ENCODE data around the gene ADCY7. TPM values are rescaled to one million over a fixed set of nuclear protein-coding genes. Genes with fewer than 3 reads are reported as not detected.

Gene ADCY7
- total RNA-seq, 1 donor from 2014 or later: 8.8 TPM

- Mint-ChIP-seq H3K36me3 (ENCODE audit: low read depth) (no peaks in the 10 kb centered on the region), H3K4me3 (no peak overlapping the region), H3K27ac (ENCODE audit: unreplicated experiment) (no peak overlapping the region), H3K9me3 (no peaks in the 10 kb centered on the region), H3K27me3 (ENCODE audit: low read depth) (peaks cover 3% of the 10 kb centered on the region), H3K4me1 (peaks cover 33% of the 10 kb centered on the region)
- TF ChIP-seq, protein P1, sequence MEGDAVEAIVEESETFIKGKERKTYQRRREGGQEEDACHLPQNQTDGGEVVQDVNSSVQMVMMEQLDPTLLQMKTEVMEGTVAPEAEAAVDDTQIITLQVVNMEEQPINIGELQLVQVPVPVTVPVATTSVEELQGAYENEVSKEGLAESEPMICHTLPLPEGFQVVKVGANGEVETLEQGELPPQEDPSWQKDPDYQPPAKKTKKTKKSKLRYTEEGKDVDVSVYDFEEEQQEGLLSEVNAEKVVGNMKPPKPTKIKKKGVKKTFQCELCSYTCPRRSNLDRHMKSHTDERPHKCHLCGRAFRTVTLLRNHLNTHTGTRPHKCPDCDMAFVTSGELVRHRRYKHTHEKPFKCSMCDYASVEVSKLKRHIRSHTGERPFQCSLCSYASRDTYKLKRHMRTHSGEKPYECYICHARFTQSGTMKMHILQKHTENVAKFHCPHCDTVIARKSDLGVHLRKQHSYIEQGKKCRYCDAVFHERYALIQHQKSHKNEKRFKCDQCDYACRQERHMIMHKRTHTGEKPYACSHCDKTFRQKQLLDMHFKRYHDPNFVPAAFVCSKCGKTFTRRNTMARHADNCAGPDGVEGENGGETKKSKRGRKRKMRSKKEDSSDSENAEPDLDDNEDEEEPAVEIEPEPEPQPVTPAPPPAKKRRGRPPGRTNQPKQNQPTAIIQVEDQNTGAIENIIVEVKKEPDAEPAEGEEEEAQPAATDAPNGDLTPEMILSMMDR (conservative IDR thresholded peaks at IDR 0.05): no peak
- no peak for DNase-seq (ENCODE audit: low read depth, low spot score)
Measured at GRCh38 chr16:50252082-50252611, 14.2 kb upstream of the ADCY7 start.

DNA sequence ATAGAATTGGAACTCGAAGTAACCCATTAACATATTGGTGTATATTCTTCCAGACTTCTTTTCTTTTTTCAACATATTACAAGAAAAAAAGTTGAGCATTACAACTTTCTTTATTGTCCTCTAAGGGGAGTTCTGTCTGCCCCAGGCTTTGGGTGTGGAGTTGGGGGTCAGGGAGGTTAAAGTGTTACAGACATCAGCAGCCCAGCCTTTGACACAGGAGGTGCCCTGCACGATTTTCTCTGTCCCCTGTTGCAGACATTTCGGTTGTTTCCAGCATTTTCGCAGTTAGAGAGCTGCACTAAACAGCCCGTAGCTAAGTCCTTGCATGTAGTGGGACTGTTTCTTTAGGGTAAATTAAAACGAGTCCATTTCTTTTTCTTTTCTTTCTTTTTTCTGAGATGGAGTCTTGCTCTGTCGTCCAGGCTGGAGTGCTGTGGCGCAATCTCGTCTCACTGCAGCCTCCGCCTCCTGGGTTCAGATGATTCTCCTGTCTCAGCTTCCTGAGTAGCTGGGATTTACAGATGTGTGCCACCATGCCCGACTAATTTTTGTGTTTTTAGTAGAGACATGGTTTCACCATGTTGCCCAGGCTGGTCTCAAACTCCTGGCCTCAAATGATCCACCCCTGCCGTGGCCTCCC is 13.4 kb upstream of the ADCY7 start:
- H3K9me3 Mint-ChIP-seq: no peaks in the 10 kb centered on the region
- DNase-seq (ENCODE audit: low read depth, low spot score): no peak
- no peaks in the 10 kb centered on the region for H3K27me3 Mint-ChIP-seq (ENCODE audit: low read depth)
- no peak overlapping the region for H3K27ac Mint-ChIP-seq (ENCODE audit: unreplicated experiment)
- no peaks in the 10 kb centered on the region for H3K36me3 Mint-ChIP-seq (ENCODE audit: low read depth)
- TF ChIP-seq, protein P1 (conservative IDR thresholded peaks at IDR 0.05): no peak
- no peak overlapping the region for H3K4me3 Mint-ChIP-seq
- peaks cover 33% of the 10 kb centered on the region for H3K4me1 Mint-ChIP-seq

- DNase-seq (ENCODE audit: low read depth, low spot score): no peak
- no peaks in the 10 kb centered on the region for H3K9me3 Mint-ChIP-seq
- peaks cover 29% of the 10 kb centered on the region for H3K4me1 Mint-ChIP-seq
- no peak overlapping the region for H3K4me3 Mint-ChIP-seq
- no peaks in the 10 kb centered on the region for H3K36me3 Mint-ChIP-seq (ENCODE audit: low read depth)
- H3K27ac Mint-ChIP-seq (ENCODE audit: unreplicated experiment): no peak overlapping the region
- no peaks in the 10 kb centered on the region for H3K27me3 Mint-ChIP-seq (ENCODE audit: low read depth)
- TF ChIP-seq, protein P1 (conservative IDR thresholded peaks at IDR 0.05): no peak
Measured at GRCh38 chr16:50253514-50253910, 12.8 kb upstream of the ADCY7 start.

DNA sequence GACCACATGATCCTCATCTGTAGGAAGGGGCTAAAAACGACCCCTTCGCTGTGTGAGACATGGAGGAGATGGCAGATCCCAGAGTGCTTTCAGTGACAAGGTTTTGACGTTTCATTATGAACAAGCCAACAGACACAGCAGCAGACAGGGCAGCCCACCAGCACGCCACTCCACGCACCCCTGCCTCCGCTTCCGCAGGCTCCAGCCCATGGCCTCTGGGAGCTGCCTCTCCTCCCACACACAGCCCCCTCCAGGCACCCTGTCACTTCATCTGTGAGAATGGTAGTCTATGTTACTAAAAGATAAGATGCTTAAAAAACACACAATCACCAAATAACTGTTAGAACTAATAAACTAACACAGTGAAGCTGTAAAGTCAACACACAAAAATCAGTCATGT is 12.3 kb upstream of the ADCY7 start:
- Mint-ChIP-seq H3K36me3 (ENCODE audit: low read depth) (no peaks in the 10 kb centered on the region), H3K27ac (ENCODE audit: unreplicated experiment) (no peak overlapping the region), H3K4me1 (peaks cover 30% of the 10 kb centered on the region), H3K9me3 (no peaks in the 10 kb centered on the region), H3K27me3 (ENCODE audit: low read depth) (no peaks in the 10 kb centered on the region), H3K4me3 (no peak overlapping the region)
- no peak for DNase-seq (ENCODE audit: low read depth, low spot score)
- TF ChIP-seq, protein P1 (conservative IDR thresholded peaks at IDR 0.05): no peak

DNA sequence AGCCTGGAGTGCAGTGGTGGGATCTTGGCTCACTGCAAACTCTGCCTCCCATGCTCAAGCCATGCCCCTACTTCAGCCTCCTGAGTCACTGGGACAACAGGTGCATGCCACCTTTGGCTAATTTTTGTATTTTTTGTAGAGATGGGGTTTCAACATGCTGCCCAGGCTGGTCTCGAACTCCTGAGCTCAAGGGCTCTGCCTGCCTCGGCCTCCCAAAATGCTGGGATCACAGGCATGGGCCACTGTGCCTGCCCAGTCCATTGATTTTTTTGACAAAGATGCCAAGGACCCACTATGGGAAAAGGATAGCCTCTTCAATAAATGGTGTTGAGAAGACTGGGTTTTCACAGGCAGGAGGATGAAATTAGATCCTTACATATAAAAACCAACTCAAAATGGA is 10.8 kb upstream of the ADCY7 start:
- H3K4me1 Mint-ChIP-seq: peaks cover 42% of the 10 kb centered on the region
- H3K36me3 Mint-ChIP-seq (ENCODE audit: low read depth): no peaks in the 10 kb centered on the region
- no peak for DNase-seq (ENCODE audit: low read depth, low spot score)
- no peak overlapping the region for H3K27ac Mint-ChIP-seq (ENCODE audit: unreplicated experiment)
- no peak overlapping the region for H3K4me3 Mint-ChIP-seq
- H3K9me3 Mint-ChIP-seq: no peaks in the 10 kb centered on the region
- TF ChIP-seq, protein P1 (conservative IDR thresholded peaks at IDR 0.05): no peak
- peaks cover 7% of the 10 kb centered on the region for H3K27me3 Mint-ChIP-seq (ENCODE audit: low read depth)

Measured in neural crest cell (in vitro differentiated cells).